HG03354 (cell line): ENCODE results near the gene ZNF726.
"Not testable (repeated sequence)": the region's sequence is repeated elsewhere in the genome, so short reads cannot be mapped to it uniquely, and the experiment has no call there.

ENCODE experiments used
- ATAC-seq: cut with Tn5 transposase; IDR thresholded peaks from one replicate; pipeline ENCODE4 v1.9.1; 2021; ENCODE audit warnings: mild to moderate bottlenecking; ENCODE audit not compliant: unreplicated experiment, poor library complexity, severe bottlenecking

ZNF726 gene

GRCh38 chr19:23932878-23933277 lies 18.2 kb downstream of the ZNF726 start:
- ATAC-seq, result no peak

GRCh38 chr19:23937031-23937430 lies 22.3 kb downstream of the ZNF726 start:
- not testable (repeated sequence) for ATAC-seq

- no peak for ATAC-seq
Measured at GRCh38 chr19:23943411-23943810, 28.7 kb downstream of the ZNF726 start.

- no peak for ATAC-seq
Measured at GRCh38 chr19:23946569-23946968, 31.9 kb downstream of the ZNF726 start.

GRCh38 chr19:23949611-23950010 lies 34.9 kb downstream of the ZNF726 start:
- no peak for ATAC-seq

- ATAC-seq, result no peak
Measured at GRCh38 chr19:23956051-23956450, 41.4 kb downstream of the ZNF726 start.

- no peak for ATAC-seq
Measured at GRCh38 chr19:23957660-23958281, 43.1 kb downstream of the ZNF726 start.

- not testable (repeated sequence) for ATAC-seq
Measured at GRCh38 chr19:23963396-23963795, 48.7 kb downstream of the ZNF726 start.

GRCh38 chr19:23963881-23964280 lies 49.2 kb downstream of the ZNF726 start:
- not testable (repeated sequence) for ATAC-seq

GRCh38 chr19:23964334-23964733 lies 49.6 kb downstream of the ZNF726 start:
- ATAC-seq, result not testable (repeated sequence)

GRCh38 chr19:23969630-23970029 lies 54.9 kb downstream of the ZNF726 start:
- no peak for ATAC-seq

- no peak for ATAC-seq
Measured at GRCh38 chr19:23971598-23971997, 56.9 kb downstream of the ZNF726 start.

- ATAC-seq, result no peak
Measured at GRCh38 chr19:23972161-23972560, 57.5 kb downstream of the ZNF726 start.

GRCh38 chr19:23974941-23975340 lies 60.3 kb downstream of the ZNF726 start:
- no peak for ATAC-seq

- ATAC-seq, result not testable (repeated sequence)
Measured at GRCh38 chr19:23976631-23977030, 61.9 kb downstream of the ZNF726 start.

GRCh38 chr19:23977256-23977655 lies 62.6 kb downstream of the ZNF726 start:
- not testable (repeated sequence) for ATAC-seq

- no peak for ATAC-seq
Measured at GRCh38 chr19:23978068-23978467, 63.4 kb downstream of the ZNF726 start.

- no peak for ATAC-seq
Measured at GRCh38 chr19:23980805-23981204, 66.1 kb downstream of the ZNF726 start.

GRCh38 chr19:23981863-23982262 lies 67.2 kb downstream of the ZNF726 start:
- ATAC-seq, result no peak

- ATAC-seq, result no peak
Measured at GRCh38 chr19:23983406-23983805, 68.7 kb downstream of the ZNF726 start.
